Heart right ventricle (tissue), 16 donors: Measurements from ENCODE around the gene NEMP2. TPM values are rescaled to one million over a fixed set of nuclear protein-coding genes. Genes with fewer than 3 reads are reported as not detected.

Experiments used
- ATAC-seq, 8 donors: fragments of 200-7000 bp; cut with Tn5 transposase; one replicate each; pipeline ENCODE4 v1.9.1; 2020; ENCODE audit warnings: mild to moderate bottlenecking in 8 of 8, moderate library complexity in 8 of 8, moderate number of reproducible peaks in 1 of 8
- DNase-seq, 2 donors: peaks; one replicate each; pipeline ENCODE4 v3.0.0-alpha.2; 2020
- H3K27ac ChIP-seq, 10 donors: fragments of 200-600 bp; sonication (generic) in 2 of 10; one replicate each; pipeline versions ENCODE4 v1.5.0 to v1.8.0; 2020 to 2022; ENCODE audit warnings: mild to moderate bottlenecking in 3 of 10
- H3K27me3 ChIP-seq, 7 donors: fragments of 200-600 bp; one replicate each; pipeline ENCODE4 v1.8.0; 2021 to 2022; ENCODE audit warnings: mild to moderate bottlenecking in 2 of 7
- H3K36me3 ChIP-seq, 9 donors: fragments of 200-600 bp; sonication (generic) in 1 of 9; one replicate each; pipeline versions ENCODE4 v1.5.0 to v1.8.0; 2020 to 2022; ENCODE audit warnings: mild to moderate bottlenecking in 2 of 9
- H3K4me1 ChIP-seq, 9 donors: fragments of 200-600 bp; sonication (generic) in 1 of 9; one replicate each; pipeline versions ENCODE4 v1.5.0 to v1.8.0; 2020 to 2022; ENCODE audit warnings: mild to moderate bottlenecking in 4 of 9
- H3K4me3 ChIP-seq, 10 donors: fragments of 200-600 bp; sonication (generic) in 2 of 10; one replicate each; pipeline versions ENCODE4 v1.5.0 to v1.8.0; 2020 to 2022; ENCODE audit warnings: mild to moderate bottlenecking in 7 of 10, moderate library complexity in 2 of 10
- H3K9me3 ChIP-seq, 11 donors: fragments of 200-600 bp in 10 of 11; sonication (generic) in 2 of 11; one replicate each; pipeline versions ENCODE4 v1.5.0 to v1.8.0; 2013 to 2022; ENCODE audit warnings: mild to moderate bottlenecking in 2 of 11, control low read depth in 1 of 11, moderate library complexity in 1 of 11
- CTCF ChIP-seq, 9 donors: fragments of 200-600 bp; sonication (generic) in 2 of 9; IDR thresholded peaks; one replicate each; pipeline versions ENCODE4 v1.5.0 to v1.8.0; 2021 to 2022; ENCODE audit warnings: antibody characterized with exemption in 9 of 9, mild to moderate bottlenecking in 5 of 9, moderate library complexity in 1 of 9
- WGBS, 2 donors: extraction: QIAGEN DNeasy Blood & Tissue Kit; methylation state at CpG; one replicate each; pipeline ENCODE4 v1.1.7; 2013; ENCODE audit warnings: inconsistent platforms in 1 of 2; 5-methylcytosine and 5-hydroxymethylcytosine counted together
- intact Hi-C, 10 donors: fragments of 100-400 bp; cut with DNase I; formaldehyde crosslinking; loops; one replicate each; pipeline versions ENCODE4 v1.11.1 to v1.14.2; 2022
- polyA plus RNA-seq, 2 donors: library from polyadenylated mRNA; stranded (reverse); fragments of 200-250 nt; gene quantifications; one replicate each; pipeline ENCODE4 v1.2.3, GENCODE V29; 2013
- total RNA-seq, 10 donors: library from RNA; stranded (reverse); fragmentation: NEBNext Ultra II Directional in 3 of 10; extraction: Animal tissue kit (Norgen Biotek cat#: 25700) in 3 of 10; gene quantifications; one replicate each; pipeline versions ENCODE4 v1.2.1 to v1.2.4, GENCODE V29; 2021 to 2023
- donor health status: Arrhythmogenic right ventricular cardiomyopathy.
- donor health status: ischemic (EF 13 %, LVEDD 7.1; RV severe dilation, severe dysfunction).
- donor health status: healthy with polysubstance abuse.
- donor health status: DM: no; HTN: yes; CAD: no.
- donor health status: DM: no; HTN: no; CAD: no.
- donor health status: ischemic (EF 25% LVEDD 6.9; RV normal size, moderate dysfunction).
- donor health status: ischemic (EF 25% LVEDD 5.7; RV mildly dilated, moderate dysfunction).
- donor health status: healthy.
- donor health status: DM: yes; HTN: yes; CAD: no.
- donor health status: Ischemic cardiomyopathy.
- donor health status: ischemic (EF 35%, LVEDD 5.7; RV mildly dilated, moderate dysfunction).
- donor health status: nonischemic (EF 11% LVEDD 7.7; RV severe dilation, severe dysfunction).
- donor health status: DM: yes; HTN: yes; CAD: no.
- donor health status: PGD.
- donor health status: ischemic (EF 29% LVEDD 5.4; RV normal size, mild dysfunction).
- donor health status: nonischemic (EF 23%, LVEDD 6.1; RV moderate dilation, normal function).

Gene NEMP2
- total and polyA plus RNA-seq, 12 donors = 0.51 to 4.7 (median 2.6) TPM

DNA sequence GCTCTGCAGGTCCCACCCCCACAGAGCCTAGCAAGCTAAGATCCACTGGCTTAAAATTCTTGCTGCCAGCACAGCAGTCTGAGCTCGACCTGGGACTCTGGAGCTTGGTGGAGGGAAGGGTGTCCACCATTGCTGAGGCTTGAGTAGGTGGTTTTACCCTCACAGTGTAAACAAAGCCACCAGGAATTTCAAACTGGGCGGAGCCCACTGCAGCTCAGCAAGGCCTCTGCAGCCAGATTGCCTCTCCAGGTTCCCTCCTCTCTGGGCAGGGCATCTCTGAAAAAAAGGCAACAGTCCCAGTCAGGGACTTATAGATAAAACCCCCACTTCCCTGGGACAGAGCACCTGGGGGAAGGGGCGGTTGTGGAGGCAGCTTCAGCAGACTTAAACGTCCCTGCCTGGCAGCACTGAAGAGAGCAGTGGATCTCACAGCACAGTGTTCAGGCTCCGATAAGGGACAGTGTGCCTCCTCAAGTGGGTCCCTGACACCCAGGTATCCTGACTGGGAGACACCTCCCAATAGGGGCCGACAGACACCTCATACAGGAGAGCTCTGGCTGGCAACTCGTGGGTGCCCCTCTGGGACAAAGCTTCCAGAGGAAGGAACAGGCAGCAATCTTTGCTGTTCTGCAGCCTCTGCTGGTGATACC is 20.0 kb upstream of the NEMP2 start:
- no peaks in the 10 kb centered on the region for H3K36me3 ChIP-seq
- ATAC-seq = no peak
- 80 to 91% methylated on average over 7 of the region's 7 CpGs for WGBS, 2 donors

GRCh38 chr2:190553254-190553653 is 18.7 kb upstream of the NEMP2 start:
- intact Hi-C loops = no loop called here
- Histone ChIP-seq H3K4me1 (peaks cover 0 to 6% (median 0%) of the 10 kb centered on the region in 9 donors), H3K27me3 (no peaks in the 10 kb centered on the region), H3K9me3 (peaks cover 0 to 4% (median 0%) of the 10 kb centered on the region in 11 donors), H3K36me3 (no peaks in the 10 kb centered on the region), H3K27ac (no peak overlapping the region), H3K4me3 (no peak overlapping the region)
- DNase-seq (no peak), ATAC-seq (no peak)
- no peak for TF ChIP-seq CTCF (IDR thresholded peaks at IDR 0.05)
- WGBS, 2 donors = 97 to 98% methylated on average over 1 of the region's 1 CpG

More for the DNA sequence above, 20.0 kb upstream of the NEMP2 start:
- H3K4me3 ChIP-seq = no peak overlapping the region
- DNase-seq = no peak
- H3K4me1 ChIP-seq = peaks cover 0 to 6% (median 0%) of the 10 kb centered on the region in 9 donors
- no peak for TF ChIP-seq CTCF (IDR thresholded peaks at IDR 0.05)
- intact Hi-C loops = no loop called here
- H3K27me3 ChIP-seq = no peaks in the 10 kb centered on the region
- peaks cover 0 to 4% (median 0%) of the 10 kb centered on the region in 11 donors for H3K9me3 ChIP-seq
- no peak overlapping the region for H3K27ac ChIP-seq

DNA sequence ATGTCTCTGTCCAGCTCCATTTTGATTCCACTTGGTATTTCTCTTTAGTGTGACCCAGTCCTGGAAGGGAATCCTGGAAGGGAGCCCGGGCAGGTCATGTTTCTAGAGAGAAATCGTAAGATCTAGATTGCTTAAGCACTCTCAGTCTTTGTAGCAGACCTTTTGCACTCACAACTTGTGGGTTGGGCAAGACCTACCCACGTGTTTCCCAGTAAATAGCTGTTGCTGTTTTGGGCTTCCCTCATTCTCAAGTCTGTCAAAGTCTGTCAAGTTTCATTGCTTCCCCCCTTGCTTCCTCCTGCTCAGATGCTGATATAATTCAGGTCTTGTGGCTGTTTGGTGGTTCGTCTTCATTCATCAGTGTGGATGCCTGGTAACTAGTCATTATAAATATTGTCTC is 17.4 kb upstream of the NEMP2 start:
- no peak for DNase-seq
- no peaks in the 10 kb centered on the region for H3K27me3 ChIP-seq
- 56 to 63% methylated on average over 4 of the region's 4 CpGs for WGBS, 2 donors
- peaks cover 0 to 3% (median 0%) of the 10 kb centered on the region in 11 donors for H3K9me3 ChIP-seq
- H3K4me1 ChIP-seq = peaks cover 0 to 6% (median 0%) of the 10 kb centered on the region in 9 donors
- H3K36me3 ChIP-seq = no peaks in the 10 kb centered on the region
- TF ChIP-seq CTCF (IDR thresholded peaks at IDR 0.05) = no peak
- H3K4me3 ChIP-seq = no peak overlapping the region
- peak in 2 of 8 donors; percentile 4 to 56 for ATAC-seq
- intact Hi-C loops = no loop called here
- no peak overlapping the region for H3K27ac ChIP-seq

DNA sequence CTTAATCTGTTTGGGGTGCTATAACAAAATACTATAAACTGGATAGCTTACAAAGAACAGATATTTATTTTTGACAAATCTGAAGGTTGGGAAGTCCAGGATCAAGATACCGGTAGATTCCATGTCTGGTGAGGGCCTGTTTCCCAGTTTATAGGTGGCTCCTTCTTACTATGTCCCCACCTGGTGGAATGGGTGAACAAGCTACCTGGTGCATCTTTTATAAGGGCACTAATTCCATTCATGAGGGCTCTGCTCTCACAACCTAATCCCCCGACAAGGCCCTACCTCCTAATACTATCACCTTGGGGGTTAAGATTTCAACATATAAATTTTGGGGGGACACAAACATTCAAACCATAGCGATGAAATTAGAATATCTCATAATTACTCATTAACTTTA is 15.6 kb upstream of the NEMP2 start:
- H3K4me1 ChIP-seq = peaks cover 0 to 6% (median 0%) of the 10 kb centered on the region in 9 donors
- 97% methylated on average over 3 of the region's 3 CpGs for WGBS, 2 donors
- ATAC-seq = no peak
- intact Hi-C loops = no loop called here
- no peaks in the 10 kb centered on the region for H3K36me3 ChIP-seq
- no peaks in the 10 kb centered on the region for H3K27me3 ChIP-seq
- DNase-seq = no peak
- no peak for TF ChIP-seq CTCF (IDR thresholded peaks at IDR 0.05)
- H3K27ac ChIP-seq = no peak overlapping the region
- no peaks in the 10 kb centered on the region for H3K9me3 ChIP-seq
- no peak overlapping the region for H3K4me3 ChIP-seq
